Measurements from ENCODE around the gene ADGB. TPM values are rescaled to one million over a fixed set of nuclear protein-coding genes. Genes with fewer than 3 reads are reported as not detected.
"Not testable (repeated sequence)": the region's sequence is repeated elsewhere in the genome, so short reads cannot be mapped to it uniquely, and the experiment has no call there.

Gene ADGB
- polyA plus RNA-seq, 1 donor (not counting 4 experiments of a cell fraction or from before 2014, with no cell fraction given) = not detected

DNA sequence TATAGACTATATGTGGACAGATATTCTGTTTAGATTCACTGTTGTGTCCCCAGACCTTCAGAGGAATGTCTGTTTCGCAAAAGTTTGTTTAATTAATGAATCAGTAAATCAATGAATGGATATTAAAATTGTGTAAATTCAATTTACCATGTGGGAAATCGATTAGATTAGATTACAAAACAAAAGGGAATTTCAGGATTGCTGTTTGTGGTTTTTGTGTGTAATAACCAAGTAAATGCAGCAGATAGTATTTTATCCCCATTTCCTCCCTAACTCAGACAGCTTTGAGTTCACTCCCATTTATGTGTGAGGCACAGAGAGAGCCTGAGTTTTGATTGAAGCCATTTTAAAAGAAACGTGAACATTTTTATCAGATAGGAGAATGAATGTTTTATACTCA is 214.8 kb downstream of the ADGB start:
- H3K36me3 ChIP-seq (ENCODE audit: control insufficient read depth in 2 of 2, extremely low read depth in 1 of 2, insufficient read depth in 2 of 2, low read length in 2 of 2) = no peaks in the 10 kb centered on the region
- TF ChIP-seq EZH2 (IDR thresholded peaks at IDR 0.05; ENCODE audit: low read length) = no peak
- TF ChIP-seq, protein P1, sequence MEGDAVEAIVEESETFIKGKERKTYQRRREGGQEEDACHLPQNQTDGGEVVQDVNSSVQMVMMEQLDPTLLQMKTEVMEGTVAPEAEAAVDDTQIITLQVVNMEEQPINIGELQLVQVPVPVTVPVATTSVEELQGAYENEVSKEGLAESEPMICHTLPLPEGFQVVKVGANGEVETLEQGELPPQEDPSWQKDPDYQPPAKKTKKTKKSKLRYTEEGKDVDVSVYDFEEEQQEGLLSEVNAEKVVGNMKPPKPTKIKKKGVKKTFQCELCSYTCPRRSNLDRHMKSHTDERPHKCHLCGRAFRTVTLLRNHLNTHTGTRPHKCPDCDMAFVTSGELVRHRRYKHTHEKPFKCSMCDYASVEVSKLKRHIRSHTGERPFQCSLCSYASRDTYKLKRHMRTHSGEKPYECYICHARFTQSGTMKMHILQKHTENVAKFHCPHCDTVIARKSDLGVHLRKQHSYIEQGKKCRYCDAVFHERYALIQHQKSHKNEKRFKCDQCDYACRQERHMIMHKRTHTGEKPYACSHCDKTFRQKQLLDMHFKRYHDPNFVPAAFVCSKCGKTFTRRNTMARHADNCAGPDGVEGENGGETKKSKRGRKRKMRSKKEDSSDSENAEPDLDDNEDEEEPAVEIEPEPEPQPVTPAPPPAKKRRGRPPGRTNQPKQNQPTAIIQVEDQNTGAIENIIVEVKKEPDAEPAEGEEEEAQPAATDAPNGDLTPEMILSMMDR (optimal IDR thresholded peaks at IDR 0.05 in 1 of 3, IDR thresholded peaks at IDR 0.05 in 1 of 3, conservative IDR thresholded peaks at IDR 0.05 in 1 of 3; ENCODE audit: extremely low read depth in 1 of 3, insufficient read depth in 2 of 3, low read length in 3 of 3) = no peak

DNA sequence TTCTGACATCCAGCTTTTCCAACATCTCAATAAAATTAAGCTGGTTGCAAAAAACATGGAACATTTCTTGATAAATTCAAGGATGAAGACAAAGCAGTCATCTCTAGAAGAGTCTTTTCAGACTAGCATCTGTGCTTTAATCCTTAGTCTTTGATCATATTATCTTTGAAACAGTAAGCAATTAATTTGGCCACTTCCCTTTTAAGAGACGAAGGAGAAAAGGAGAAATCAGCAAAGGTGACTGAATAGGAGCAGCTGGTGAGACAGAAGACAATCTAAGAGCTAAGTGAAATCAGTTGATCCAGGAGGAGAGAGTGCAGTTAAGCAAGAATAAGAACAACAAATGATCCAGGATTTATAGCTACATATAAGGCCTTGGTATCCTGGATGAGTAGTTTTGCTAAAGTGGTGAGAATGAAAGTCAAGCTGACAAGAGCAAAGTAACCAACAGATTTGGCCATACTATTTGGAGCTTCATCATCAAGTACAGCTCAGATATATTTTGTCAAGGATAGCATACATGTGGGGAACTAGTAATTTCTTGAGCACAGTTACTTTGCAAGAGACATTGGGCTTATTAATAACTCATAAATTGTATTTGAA is 215.5 kb downstream of the ADGB start:
- Histone ChIP-seq H3K27ac (ENCODE audit: control insufficient read depth, insufficient read depth, low read length) (no peak overlapping the region), H3K36me3 (ENCODE audit: control insufficient read depth in 2 of 2, extremely low read depth in 1 of 2, insufficient read depth in 2 of 2, low read length in 2 of 2) (no peaks in the 10 kb centered on the region), H3K9me1 (ENCODE audit: control insufficient read depth, extremely low read depth, insufficient read depth, low read length) (no peaks in the 10 kb centered on the region), H3K4me1 (ENCODE audit: control insufficient read depth, extremely low read depth, insufficient read depth, low read length) (no peaks in the 10 kb centered on the region), H4K20me1 (ENCODE audit: control insufficient read depth, extremely low read depth, insufficient read depth, low read length) (no peaks in the 10 kb centered on the region), H3K4me3 (ENCODE audit: control insufficient read depth in 2 of 3, extremely low read depth in 1 of 3, insufficient read depth in 2 of 3, low read depth in 1 of 3, low read length in 3 of 3) (no peak overlapping the region), H2AFZ (ENCODE audit: control insufficient read depth, low read length) (no peak overlapping the region), H3K9ac (ENCODE audit: control insufficient read depth, extremely low read depth, insufficient read depth, low read length) (no peak overlapping the region), H3K4me2 (ENCODE audit: control insufficient read depth, extremely low read depth, insufficient read depth, low read depth, low read length) (no peak overlapping the region), H3K79me2 (ENCODE audit: control insufficient read depth, insufficient read depth, low read length) (no peaks in the 10 kb centered on the region), H3K9me3 (ENCODE audit: control insufficient read depth, low read depth, low read length) (no peaks in the 10 kb centered on the region), H3K27me3 (ENCODE audit: control insufficient read depth, extremely low read depth, insufficient read depth, low read length) (no peaks in the 10 kb centered on the region)
- dilution Hi-C loops (cut with MboI; ENCODE audit: extremely low pct_ligation_motif_present, low sequenced_read_pairs) = no loop called here
- no peak for DNase-seq (ENCODE audit: low read depth, low spot score)
- FAIRE-seq = peak; percentile 52
- no peak for TF ChIP-seq EZH2 (IDR thresholded peaks at IDR 0.05; ENCODE audit: low read length)
- TF ChIP-seq, protein P1 (optimal IDR thresholded peaks at IDR 0.05 in 1 of 3, IDR thresholded peaks at IDR 0.05 in 1 of 3, conservative IDR thresholded peaks at IDR 0.05 in 1 of 3; ENCODE audit: extremely low read depth in 1 of 3, insufficient read depth in 2 of 3, low read length in 3 of 3) = no peak

More for the DNA sequence above, 214.8 kb downstream of the ADGB start:
- Histone ChIP-seq H3K9me1 (ENCODE audit: control insufficient read depth, extremely low read depth, insufficient read depth, low read length) (no peaks in the 10 kb centered on the region), H3K9ac (ENCODE audit: control insufficient read depth, extremely low read depth, insufficient read depth, low read length) (no peak overlapping the region), H3K4me3 (ENCODE audit: control insufficient read depth in 2 of 3, extremely low read depth in 1 of 3, insufficient read depth in 2 of 3, low read depth in 1 of 3, low read length in 3 of 3) (no peak overlapping the region), H3K9me3 (ENCODE audit: control insufficient read depth, low read depth, low read length) (no peaks in the 10 kb centered on the region), H3K27ac (ENCODE audit: control insufficient read depth, insufficient read depth, low read length) (no peak overlapping the region), H3K4me2 (ENCODE audit: control insufficient read depth, extremely low read depth, insufficient read depth, low read depth, low read length) (no peak overlapping the region), H3K27me3 (ENCODE audit: control insufficient read depth, extremely low read depth, insufficient read depth, low read length) (no peaks in the 10 kb centered on the region), H4K20me1 (ENCODE audit: control insufficient read depth, extremely low read depth, insufficient read depth, low read length) (no peaks in the 10 kb centered on the region), H3K79me2 (ENCODE audit: control insufficient read depth, insufficient read depth, low read length) (no peaks in the 10 kb centered on the region), H3K4me1 (ENCODE audit: control insufficient read depth, extremely low read depth, insufficient read depth, low read length) (no peaks in the 10 kb centered on the region), H2AFZ (ENCODE audit: control insufficient read depth, low read length) (no peak overlapping the region)
- dilution Hi-C loops (cut with MboI; ENCODE audit: extremely low pct_ligation_motif_present, low sequenced_read_pairs) = no loop called here
- FAIRE-seq (no peak), DNase-seq (ENCODE audit: low read depth, low spot score) (no peak)

- H3K9ac ChIP-seq (ENCODE audit: control insufficient read depth, extremely low read depth, insufficient read depth, low read length); H4K20me1 ChIP-seq (ENCODE audit: control insufficient read depth, extremely low read depth, insufficient read depth, low read length); H3K4me3 ChIP-seq (ENCODE audit: control insufficient read depth in 2 of 3, extremely low read depth in 1 of 3, insufficient read depth in 2 of 3, low read depth in 1 of 3, low read length in 3 of 3); H3K36me3 ChIP-seq (ENCODE audit: control insufficient read depth in 2 of 2, extremely low read depth in 1 of 2, insufficient read depth in 2 of 2, low read length in 2 of 2); H2AFZ ChIP-seq (ENCODE audit: control insufficient read depth, low read length); H3K9me3 ChIP-seq (ENCODE audit: control insufficient read depth, low read depth, low read length); H3K79me2 ChIP-seq (ENCODE audit: control insufficient read depth, insufficient read depth, low read length); H3K27ac ChIP-seq (ENCODE audit: control insufficient read depth, insufficient read depth, low read length); H3K9me1 ChIP-seq (ENCODE audit: control insufficient read depth, extremely low read depth, insufficient read depth, low read length); DNase-seq (ENCODE audit: low read depth, low spot score); dilution Hi-C loops (cut with MboI; ENCODE audit: extremely low pct_ligation_motif_present, low sequenced_read_pairs); H3K27me3 ChIP-seq (ENCODE audit: control insufficient read depth, extremely low read depth, insufficient read depth, low read length); H3K4me1 ChIP-seq (ENCODE audit: control insufficient read depth, extremely low read depth, insufficient read depth, low read length); H3K4me2 ChIP-seq (ENCODE audit: control insufficient read depth, extremely low read depth, insufficient read depth, low read depth, low read length): not testable (repeated sequence)
- FAIRE-seq = peak; percentile 48
Observed at GRCh38 chr6:146815511-146816462, 217.0 kb downstream of the ADGB start.

Data from keratinocyte (primary cell).